Activated naive CD4-positive, alpha-beta T cell treated with anti-CD3 and anti-CD28 coated beads, Interleukin-2, amount 50 U/mL, for 24 hours (primary cell): Measurements from ENCODE around the gene CCNB2.
A peak's percentile ranks its signal among the peaks of the same experiment; 100 is the strongest.

ENCODE experiments used
- H3K27ac Mint-ChIP-seq: one replicate; pipeline ENCODE4 v1.8.0; 2021; ENCODE audit warnings: mild to moderate bottlenecking, mixed read lengths
- H3K27me3 Mint-ChIP-seq: one replicate; pipeline ENCODE4 v1.8.0; 2021; ENCODE audit warnings: mixed read lengths
- H3K36me3 Mint-ChIP-seq: one replicate; pipeline ENCODE4 v1.8.0; 2021; ENCODE audit warnings: mixed read lengths
- H3K4me1 Mint-ChIP-seq: one replicate; pipeline ENCODE4 v1.8.0; 2021; ENCODE audit warnings: mixed read lengths
- H3K4me3 Mint-ChIP-seq: one replicate; pipeline ENCODE4 v1.8.0; 2021; ENCODE audit warnings: mild to moderate bottlenecking, mixed read lengths
- H3K9me3 Mint-ChIP-seq: one replicate; pipeline ENCODE4 v1.8.0; 2021; ENCODE audit warnings: mixed read lengths

The CCNB2 gene

GRCh38 chr15:59104912-59105732 is at the start of gene CCNB2:
Gene CCNB2 (plus strand): TSS chr15:59105146. CDS start chr15:59105269, 123 bp downstream.
- peaks cover 9% of the 10 kb centered on the region for H3K4me1 Mint-ChIP-seq
- H3K4me3 Mint-ChIP-seq = peak within 1 kb of the TSS; percentile 93
- H3K9me3 Mint-ChIP-seq = no peaks in the 10 kb centered on the region
- H3K27ac Mint-ChIP-seq = peak within 1 kb of the TSS; percentile 91
- no peaks in the 10 kb centered on the region for H3K27me3 Mint-ChIP-seq
- H3K36me3 Mint-ChIP-seq = no peaks in the 10 kb centered on the region

GRCh38 chr15:59059076-59059597 is 45.8 kb upstream of the CCNB2 start:
- Mint-ChIP-seq H3K4me1 (peaks cover 2% of the 10 kb centered on the region), H3K9me3 (no peaks in the 10 kb centered on the region), H3K36me3 (peaks cover 16% of the 10 kb centered on the region), H3K27ac (no peak overlapping the region), H3K27me3 (no peaks in the 10 kb centered on the region), H3K4me3 (no peak overlapping the region)

GRCh38 chr15:59060348-59060747 is 44.6 kb upstream of the CCNB2 start:
- Mint-ChIP-seq H3K4me3 (no peak overlapping the region), H3K4me1 (no peaks in the 10 kb centered on the region), H3K27me3 (no peaks in the 10 kb centered on the region), H3K36me3 (peaks cover 17% of the 10 kb centered on the region), H3K27ac (no peak overlapping the region), H3K9me3 (no peaks in the 10 kb centered on the region)

GRCh38 chr15:59063042-59063441 is 41.9 kb upstream of the CCNB2 start:
- no peaks in the 10 kb centered on the region for H3K27me3 Mint-ChIP-seq
- no peak overlapping the region for H3K4me3 Mint-ChIP-seq
- no peak overlapping the region for H3K27ac Mint-ChIP-seq
- no peaks in the 10 kb centered on the region for H3K9me3 Mint-ChIP-seq
- no peaks in the 10 kb centered on the region for H3K4me1 Mint-ChIP-seq
- H3K36me3 Mint-ChIP-seq = peaks cover 22% of the 10 kb centered on the region

GRCh38 chr15:59069430-59069829 is 35.5 kb upstream of the CCNB2 start:
- Mint-ChIP-seq H3K9me3 (no peaks in the 10 kb centered on the region), H3K27me3 (no peaks in the 10 kb centered on the region), H3K36me3 (peaks cover 26% of the 10 kb centered on the region), H3K4me3 (no peak overlapping the region), H3K4me1 (peaks cover 5% of the 10 kb centered on the region), H3K27ac (no peak overlapping the region)

GRCh38 chr15:59074607-59075006 is 30.3 kb upstream of the CCNB2 start:
- H3K4me3 Mint-ChIP-seq = no peak overlapping the region
- H3K27me3 Mint-ChIP-seq = no peaks in the 10 kb centered on the region
- H3K4me1 Mint-ChIP-seq = peaks cover 10% of the 10 kb centered on the region
- H3K36me3 Mint-ChIP-seq = peaks cover 19% of the 10 kb centered on the region
- H3K9me3 Mint-ChIP-seq = no peaks in the 10 kb centered on the region
- H3K27ac Mint-ChIP-seq = peak overlapping the region; percentile 74

- Mint-ChIP-seq H3K4me1 (peaks cover 3% of the 10 kb centered on the region), H3K27ac (peak overlapping the region; percentile 43), H3K36me3 (peaks cover 18% of the 10 kb centered on the region), H3K4me3 (no peak overlapping the region), H3K9me3 (no peaks in the 10 kb centered on the region), H3K27me3 (no peaks in the 10 kb centered on the region)
These were observed 17.2 kb upstream of the CCNB2 start for GRCh38 chr15:59087731-59088130.

GRCh38 chr15:59094077-59094476 is 10.9 kb upstream of the CCNB2 start:
- Mint-ChIP-seq H3K27me3 (no peaks in the 10 kb centered on the region), H3K36me3 (peaks cover 19% of the 10 kb centered on the region), H3K4me3 (no peak overlapping the region), H3K4me1 (peaks cover 5% of the 10 kb centered on the region), H3K9me3 (no peaks in the 10 kb centered on the region), H3K27ac (no peak overlapping the region)

GRCh38 chr15:59096429-59096828 is 8.5 kb upstream of the CCNB2 start:
- Mint-ChIP-seq H3K4me3 (no peak overlapping the region), H3K36me3 (peaks cover 15% of the 10 kb centered on the region), H3K9me3 (no peaks in the 10 kb centered on the region), H3K27me3 (no peaks in the 10 kb centered on the region), H3K27ac (no peak overlapping the region), H3K4me1 (peaks cover 15% of the 10 kb centered on the region)

GRCh38 chr15:59099162-59099685 is 5.7 kb upstream of the CCNB2 start:
- Mint-ChIP-seq H3K36me3 (peaks cover 8% of the 10 kb centered on the region), H3K27me3 (no peaks in the 10 kb centered on the region), H3K4me3 (no peak overlapping the region), H3K9me3 (no peaks in the 10 kb centered on the region), H3K27ac (no peak overlapping the region), H3K4me1 (peaks cover 17% of the 10 kb centered on the region)

GRCh38 chr15:59104602-59104911 is 389 bp upstream of the CCNB2 start:
- peaks cover 14% of the 10 kb centered on the region for H3K4me1 Mint-ChIP-seq
- H3K27ac Mint-ChIP-seq = peak overlapping the region; percentile 91
- H3K9me3 Mint-ChIP-seq = no peaks in the 10 kb centered on the region
- H3K27me3 Mint-ChIP-seq = no peaks in the 10 kb centered on the region
- H3K36me3 Mint-ChIP-seq = no peaks in the 10 kb centered on the region
- peak overlapping the region; percentile 93 for H3K4me3 Mint-ChIP-seq

GRCh38 chr15:59105854-59106253 is 908 bp downstream of the CCNB2 start:
- Mint-ChIP-seq H3K27ac (no peak overlapping the region), H3K9me3 (no peaks in the 10 kb centered on the region), H3K4me3 (peak overlapping the region; percentile 93), H3K36me3 (no peaks in the 10 kb centered on the region), H3K4me1 (peaks cover 8% of the 10 kb centered on the region), H3K27me3 (no peaks in the 10 kb centered on the region)

- Mint-ChIP-seq H3K27ac (no peak overlapping the region), H3K36me3 (no peaks in the 10 kb centered on the region), H3K9me3 (no peaks in the 10 kb centered on the region), H3K4me1 (no peaks in the 10 kb centered on the region), H3K4me3 (no peak overlapping the region), H3K27me3 (no peaks in the 10 kb centered on the region)
These were observed 6.3 kb downstream of the CCNB2 start for GRCh38 chr15:59111251-59111650.

- no peak overlapping the region for H3K27ac Mint-ChIP-seq
- H3K4me3 Mint-ChIP-seq = no peak overlapping the region
- H3K9me3 Mint-ChIP-seq = no peaks in the 10 kb centered on the region
- no peaks in the 10 kb centered on the region for H3K36me3 Mint-ChIP-seq
- no peaks in the 10 kb centered on the region for H3K4me1 Mint-ChIP-seq
- H3K27me3 Mint-ChIP-seq = no peaks in the 10 kb centered on the region
These were observed 10.1 kb downstream of the CCNB2 start for GRCh38 chr15:59115047-59115446.

GRCh38 chr15:59116141-59116540 is 11.2 kb downstream of the CCNB2 start:
- no peaks in the 10 kb centered on the region for H3K9me3 Mint-ChIP-seq
- H3K36me3 Mint-ChIP-seq = no peaks in the 10 kb centered on the region
- H3K27ac Mint-ChIP-seq = no peak overlapping the region
- no peaks in the 10 kb centered on the region for H3K27me3 Mint-ChIP-seq
- H3K4me1 Mint-ChIP-seq = no peaks in the 10 kb centered on the region
- H3K4me3 Mint-ChIP-seq = no peak overlapping the region

GRCh38 chr15:59116771-59117170 is 11.8 kb downstream of the CCNB2 start:
- Mint-ChIP-seq H3K9me3 (no peaks in the 10 kb centered on the region), H3K36me3 (no peaks in the 10 kb centered on the region), H3K27ac (no peak overlapping the region), H3K4me1 (no peaks in the 10 kb centered on the region), H3K27me3 (no peaks in the 10 kb centered on the region), H3K4me3 (no peak overlapping the region)
